HepG2 (cell line): ENCODE measurements around the gene GALP. TPM values are rescaled to one million over a fixed set of nuclear protein-coding genes. Genes with fewer than 3 reads are reported as not detected.

Experiments
- ATAC-seq: fragments of 200-7000 bp; cut with Tn5 transposase; 3 replicates; pipeline ENCODE4 v1.9.1; 2020; ENCODE audit warnings: mild to moderate bottlenecking, moderate library complexity
- BruUV-seq: library from RNA; stranded (reverse); fragments of 400-500 nt; replicated peaks from 2 replicates; lab custom pipeline; 2021; lab: Mats Ljungman, UMichigan
- CTCF ChIA-PET: fragments of 300-600 bp; formaldehyde crosslinking; extraction: SDS; loops from one replicate; lab custom pipeline; 2021; ENCODE audit warnings: low total read pairs, inconsistent platforms, low intra/inter-chr PET ratio; lab: Yijun Ruan, JAX
- POLR2A ChIA-PET: fragments of 350-600 bp; sonication (Branson Sonifier 250); formaldehyde crosslinking; loops from one replicate; lab custom pipeline; 2020; ENCODE audit warnings: antibody characterized with exemption, inconsistent platforms; lab: Yijun Ruan, JAX
- DNase-seq: peaks from one replicate; pipeline ENCODE4 v3.0.0-alpha.2; 2015; ENCODE audit warnings: low spot score
- FAIRE-seq: peaks from 3 replicates; lab custom pipeline; 2011; peaks lifted over from hg19 to GRCh38; lab: Jason Lieb, UNC
- H2AFZ ChIP-seq: one replicate; pipeline ENCODE4 v1.6.1; 2011; ENCODE audit warnings: low read length, inconsistent platforms
- H3K27ac ChIP-seq: fragments of 300-600 bp; 3 replicates; pipeline ENCODE4 v1.8.0; 2011; ENCODE audit warnings: mixed run types, mild to moderate bottlenecking, mixed read lengths, low read length, inconsistent platforms; ENCODE audit not compliant: insufficient read depth; ENCODE audit errors: extremely low read length
- H3K27me3 ChIP-seq, 2 experiments: fragments of 200-600 bp in 1 of 2; 2 replicates in 1 of 2; 3 replicates in 1 of 2; pipeline versions ENCODE4 v1.6.0 to v1.8.0; 2011; ENCODE audit warnings: low read length in 2 of 2, mild to moderate bottlenecking in 2 of 2, moderate library complexity in 2 of 2, inconsistent platforms in 1 of 2; ENCODE audit not compliant: insufficient read depth in 2 of 2, control insufficient read depth in 1 of 2
- H3K36me3 ChIP-seq, 2 experiments: fragments of 200-600 bp in 1 of 2; replicated peaks in 1 of 2; 2 replicates in 1 of 2; 3 replicates in 1 of 2; pipeline versions ENCODE4 v1.5.1 to v1.8.0; 2011; ENCODE audit warnings: low read length in 2 of 2, inconsistent platforms in 1 of 2; ENCODE audit not compliant: insufficient read depth in 2 of 2, control insufficient read depth in 1 of 2
- H3K4me1 ChIP-seq: 2 replicates; pipeline ENCODE4 v1.5.1; 2012; ENCODE audit warnings: low read length, inconsistent platforms; ENCODE audit not compliant: insufficient read depth
- H3K4me2 ChIP-seq: 2 replicates; pipeline ENCODE4 v1.6.0; 2011; ENCODE audit warnings: low read depth, low read length, inconsistent platforms
- H3K4me3 ChIP-seq, 3 experiments: fragments of 200-600 bp in 1 of 3; sonication (generic), shearing (Covaris generic) in 1 of 3; replicated peaks in 1 of 3; 2 replicates each; pipeline ENCODE4 v1.5.1; 2011 to 2016; ENCODE audit warnings: low read length in 3 of 3, inconsistent platforms in 2 of 3, low read depth in 2 of 3, mild to moderate bottlenecking in 2 of 3, control low read depth in 1 of 3, mixed read lengths in 1 of 3; ENCODE audit not compliant: insufficient read depth in 1 of 3
- H3K79me2 ChIP-seq: one replicate; pipeline ENCODE4 v1.6.1; 2011; ENCODE audit warnings: low read length, inconsistent platforms; ENCODE audit not compliant: insufficient read depth
- H3K9ac ChIP-seq: 2 replicates; pipeline ENCODE4 v1.6.0; 2011; ENCODE audit warnings: mild to moderate bottlenecking, low read depth, low read length, inconsistent platforms; ENCODE audit not compliant: insufficient read depth
- H3K9me3 ChIP-seq: 2 replicates; pipeline ENCODE4 v1.5.1; 2012; ENCODE audit warnings: mild to moderate bottlenecking, low read length
- H4K20me1 ChIP-seq: 2 replicates; pipeline ENCODE4 v1.6.0; 2011; ENCODE audit warnings: inconsistent platforms, mild to moderate bottlenecking, low read length, moderate library complexity; ENCODE audit not compliant: insufficient read depth
- AGO2 ChIP-seq: fragments of 200-400 bp; formaldehyde crosslinking; optimal IDR thresholded peaks from 2 replicates; pipeline ENCODE3; 2017; ENCODE audit warnings: mild to moderate bottlenecking, low read depth, low read length, moderate library complexity
- HNRNPLL ChIP-seq: fragments of 200-400 bp; formaldehyde crosslinking; IDR thresholded peaks from 2 replicates; pipeline ENCODE4 v1.6.1; 2017; ENCODE audit warnings: mild to moderate bottlenecking, low read depth, low read length; ENCODE audit not compliant: poor library complexity, severe bottlenecking
- IRF1 ChIP-seq: sonication (generic); formaldehyde crosslinking; IDR thresholded peaks from 2 replicates; pipeline ENCODE4 v1.4.0; 2020; ENCODE audit warnings: low read depth, mild to moderate bottlenecking, missing genetic modification reagents
- NFATC3 ChIP-seq: sonication (generic); formaldehyde crosslinking; IDR thresholded peaks from 2 replicates; pipeline ENCODE4 v1.5.1; 2020; ENCODE audit warnings: mild to moderate bottlenecking, missing genetic modification reagents
- RBFOX2 ChIP-seq: fragments of 200-400 bp; formaldehyde crosslinking; IDR thresholded peaks from 2 replicates; pipeline ENCODE4 v1.6.1; 2017; ENCODE audit warnings: low read depth, mild to moderate bottlenecking, low read length
- RBM22 ChIP-seq: fragments of 200-400 bp; formaldehyde crosslinking; optimal IDR thresholded peaks from 2 replicates; pipeline ENCODE3; 2017; ENCODE audit warnings: mild to moderate bottlenecking, low read length, moderate library complexity
- ZNF547 ChIP-seq: sonication (generic); formaldehyde crosslinking; IDR thresholded peaks from 2 replicates; pipeline ENCODE4 v1.5.1; 2020; ENCODE audit warnings: mild to moderate bottlenecking, missing genetic modification reagents
- WGBS: methylation state at CpG from one replicate; pipeline ENCODE4 v1.1.6; 2017; ENCODE audit warnings: low lambda C conversion rate; 5-methylcytosine and 5-hydroxymethylcytosine counted together
- in situ Hi-C: cut with HindIII; loops from 2 replicates; pipeline ENCODE4 v1.10.0; 2017; ENCODE audit warnings: low pct_unique_long_range_greater_than_20kb; ENCODE audit not compliant: extremely low pct_ligation_motif_present
- intact Hi-C: fragments of 100-400 bp; cut with micrococcal nuclease; formaldehyde crosslinking; loops from one replicate; pipeline ENCODE4 v1.10.0; 2022; ENCODE audit not compliant: unreplicated experiment
- polyA plus RNA-seq, 8 experiments: library from polyadenylated mRNA; depleted of rRNA in 3 of 8; stranded (reverse) in 7 of 8; unstranded in 1 of 8; fragments of >200 nt; fragmentation: Illumina TruSeq in 4 of 8; extraction: Trizol in 4 of 8; gene quantifications; 2 replicates each; pipeline versions ENCODE4 v1.2.1 to v1.2.3, GENCODE V29; 2011 to 2016; ENCODE audit warnings: low read depth in 4 of 8, missing spikeins in 1 of 8, mixed read lengths in 1 of 8; ENCODE audit not compliant: insufficient read depth in 1 of 8
- total RNA-seq, 5 experiments: library from RNA; depleted of rRNA; stranded (reverse); fragments of >200 nt; fragmentation: Illumina TruSeq; extraction: Trizol; gene quantifications; 2 replicates each; pipeline ENCODE4 v1.2.3, GENCODE V29; 2016; ENCODE audit warnings: low read depth in 1 of 5
- TF ChIP-seq, protein P1 (sequence below): sonication (generic); formaldehyde crosslinking; IDR thresholded peaks from 2 replicates; pipeline ENCODE4; 2020; ENCODE audit warnings: missing genetic modification reagents, mild to moderate bottlenecking, borderline replicate concordance
- TF ChIP-seq, protein P2 (sequence below): sonication (generic); formaldehyde crosslinking; IDR thresholded peaks from 2 replicates; pipeline ENCODE4 v1.5.0; 2020; ENCODE audit warnings: missing genetic modification reagents

Gene GALP
- total and polyA plus RNA-seq, 2 of the 13 experiments (the other 11 are each of a cell fraction or from before 2014, with no cell fraction given), result not detected

DNA sequence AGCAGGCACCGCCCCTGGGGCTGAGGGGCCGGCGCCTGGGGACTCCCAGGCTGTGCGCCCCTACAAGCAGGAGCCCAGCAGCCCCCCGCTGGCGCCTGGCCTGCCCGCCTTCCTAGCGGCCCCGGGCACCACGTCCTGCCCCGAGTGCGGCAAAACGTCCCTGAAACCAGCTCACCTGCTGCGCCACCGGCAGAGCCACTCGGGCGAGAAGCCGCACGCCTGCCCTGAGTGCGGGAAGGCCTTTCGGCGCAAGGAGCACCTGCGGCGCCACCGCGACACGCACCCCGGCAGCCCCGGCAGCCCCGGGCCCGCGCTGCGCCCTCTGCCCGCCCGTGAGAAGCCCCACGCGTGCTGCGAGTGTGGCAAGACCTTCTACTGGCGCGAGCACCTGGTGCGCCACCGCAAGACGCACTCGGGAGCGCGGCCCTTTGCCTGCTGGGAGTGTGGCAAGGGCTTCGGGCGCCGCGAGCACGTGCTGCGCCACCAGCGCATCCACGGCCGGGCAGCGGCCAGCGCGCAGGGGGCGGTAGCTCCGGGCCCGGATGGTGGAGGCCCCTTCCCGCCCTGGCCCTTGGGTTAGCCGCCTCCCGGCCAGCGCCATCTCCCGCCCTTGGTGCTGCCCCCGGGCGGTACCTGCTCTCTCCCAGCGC, 16.1 kb upstream of the GALP start:
- Histone ChIP-seq H3K27me3 (no peaks in the 10 kb centered on the region), H3K9ac (no peak overlapping the region), H3K4me3 (no peak overlapping the region), H3K79me2 (peaks cover 3% of the 10 kb centered on the region), H3K4me1 (peaks cover 3% of the 10 kb centered on the region), H2AFZ (no peak overlapping the region), H3K4me2 (no peak overlapping the region), H3K9me3 (no peaks in the 10 kb centered on the region), H3K27ac (no peak overlapping the region), H4K20me1 (no peaks in the 10 kb centered on the region), H3K36me3 (peaks cover 14 to 40% of the 10 kb centered on the region in 2 experiments)
- ATAC-seq (no peak), FAIRE-seq (no peak), DNase-seq (no peak)
- TF ChIP-seq RBFOX2 (peak; percentile 69; the same call in 1 of the 2 replicates), AGO2 (peak; percentile 88), HNRNPLL (peak; percentile 34), NFATC3 (no peak), ZNF547 (CRISPR knock-in tag) (no peak)
- BruUV-seq, result no TSS peak
- POLR2A ChIA-PET, result interaction anchor here (2.3 kb wide), 1 partner anchor 17 kb away, joined by 13 read pairs; no protein-coding TSS in a partner anchor
- intact Hi-C loops (no loop called here), in situ Hi-C loops (loop anchor here (5.0 kb wide), 1 partner anchor 62 kb away; no protein-coding TSS in a partner anchor)
- 95% methylated on average over 58 of the region's 69 CpGs for WGBS
- CTCF ChIA-PET, result no interaction called here

- Histone ChIP-seq H3K36me3 (peaks cover 7 to 24% of the 10 kb centered on the region in 2 experiments; a peak in 4 of 5 replicates), H3K9ac (no peak overlapping the region), H3K4me2 (no peak overlapping the region), H3K27ac (no peak overlapping the region), H3K4me3 (no peak overlapping the region), H3K9me3 (no peaks in the 10 kb centered on the region), H4K20me1 (no peaks in the 10 kb centered on the region), H3K27me3 (no peaks in the 10 kb centered on the region), H3K4me1 (peaks cover under 1% of the 10 kb centered on the region; the same call in 1 of the 2 replicates), H3K79me2 (no peaks in the 10 kb centered on the region), H2AFZ (no peak overlapping the region)
- ChIA-PET POLR2A (interaction anchor here (2.3 kb wide), 1 partner anchor 19 kb away, joined by 13 read pairs; no protein-coding TSS in a partner anchor), CTCF (no interaction called here)
- BruUV-seq, result no TSS peak
- ATAC-seq (peak; percentile 9; the same call in 1 of the 3 replicates), FAIRE-seq (no peak), DNase-seq (no peak)
- 96% methylated on average over 11 of the region's 11 CpGs for WGBS
- TF ChIP-seq, protein P1, sequence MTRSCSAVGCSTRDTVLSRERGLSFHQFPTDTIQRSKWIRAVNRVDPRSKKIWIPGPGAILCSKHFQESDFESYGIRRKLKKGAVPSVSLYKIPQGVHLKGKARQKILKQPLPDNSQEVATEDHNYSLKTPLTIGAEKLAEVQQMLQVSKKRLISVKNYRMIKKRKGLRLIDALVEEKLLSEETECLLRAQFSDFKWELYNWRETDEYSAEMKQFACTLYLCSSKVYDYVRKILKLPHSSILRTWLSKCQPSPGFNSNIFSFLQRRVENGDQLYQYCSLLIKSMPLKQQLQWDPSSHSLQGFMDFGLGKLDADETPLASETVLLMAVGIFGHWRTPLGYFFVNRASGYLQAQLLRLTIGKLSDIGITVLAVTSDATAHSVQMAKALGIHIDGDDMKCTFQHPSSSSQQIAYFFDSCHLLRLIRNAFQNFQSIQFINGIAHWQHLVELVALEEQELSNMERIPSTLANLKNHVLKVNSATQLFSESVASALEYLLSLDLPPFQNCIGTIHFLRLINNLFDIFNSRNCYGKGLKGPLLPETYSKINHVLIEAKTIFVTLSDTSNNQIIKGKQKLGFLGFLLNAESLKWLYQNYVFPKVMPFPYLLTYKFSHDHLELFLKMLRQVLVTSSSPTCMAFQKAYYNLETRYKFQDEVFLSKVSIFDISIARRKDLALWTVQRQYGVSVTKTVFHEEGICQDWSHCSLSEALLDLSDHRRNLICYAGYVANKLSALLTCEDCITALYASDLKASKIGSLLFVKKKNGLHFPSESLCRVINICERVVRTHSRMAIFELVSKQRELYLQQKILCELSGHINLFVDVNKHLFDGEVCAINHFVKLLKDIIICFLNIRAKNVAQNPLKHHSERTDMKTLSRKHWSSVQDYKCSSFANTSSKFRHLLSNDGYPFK (CRISPR knock-in tag), result no peak
- TF ChIP-seq IRF1 (CRISPR knock-in tag) (no peak), RBM22 (peak; percentile 20), AGO2 (peak; percentile 93)
- TF ChIP-seq, protein P2, sequence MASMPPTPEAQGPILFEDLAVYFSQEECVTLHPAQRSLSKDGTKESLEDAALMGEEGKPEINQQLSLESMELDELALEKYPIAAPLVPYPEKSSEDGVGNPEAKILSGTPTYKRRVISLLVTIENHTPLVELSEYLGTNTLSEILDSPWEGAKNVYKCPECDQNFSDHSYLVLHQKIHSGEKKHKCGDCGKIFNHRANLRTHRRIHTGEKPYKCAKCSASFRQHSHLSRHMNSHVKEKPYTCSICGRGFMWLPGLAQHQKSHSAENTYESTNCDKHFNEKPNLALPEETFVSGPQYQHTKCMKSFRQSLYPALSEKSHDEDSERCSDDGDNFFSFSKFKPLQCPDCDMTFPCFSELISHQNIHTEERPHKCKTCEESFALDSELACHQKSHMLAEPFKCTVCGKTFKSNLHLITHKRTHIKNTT (CRISPR knock-in tag), result no peak
- intact Hi-C loops (no loop called here), in situ Hi-C loops (loop anchor here (5.0 kb wide), 1 partner anchor 64 kb away; no protein-coding TSS in a partner anchor)
These were observed 14.3 kb upstream of the GALP start for GRCh38 chr19:56161534-56161933.
